Keratinocyte (primary cell): ENCODE measurements around the gene SMAD3. TPM values are rescaled to one million over a fixed set of nuclear protein-coding genes. Genes with fewer than 3 reads are reported as not detected.

Experiments used
- DNase-seq: peaks from one replicate; pipeline ENCODE4 v3.0.0-alpha.2; 2011; ENCODE audit warnings: low read depth, missing footprints, low spot score
- FAIRE-seq: peaks from 2 replicates; lab custom pipeline; 2011; peaks lifted over from hg19 to GRCh38; lab: Jason Lieb, UNC
- H2AFZ ChIP-seq: 2 replicates; pipeline ENCODE4 v1.6.0; 2012; ENCODE audit warnings: low read length, control low read depth, inconsistent platforms; ENCODE audit not compliant: control insufficient read depth
- H3K27ac ChIP-seq: 2 replicates; pipeline ENCODE4 v1.5.1; 2011; ENCODE audit warnings: low read length; ENCODE audit not compliant: control insufficient read depth, insufficient read depth
- H3K27me3 ChIP-seq: 3 replicates; pipeline ENCODE4 v1.6.0; 2011; ENCODE audit warnings: low read length; ENCODE audit not compliant: control insufficient read depth, insufficient read depth; ENCODE audit errors: extremely low read depth
- H3K36me3 ChIP-seq, 2 experiments: 2 replicates in 1 of 2; 3 replicates in 1 of 2; pipeline ENCODE4 v1.5.1; 2011; ENCODE audit warnings: low read length in 2 of 2, mild to moderate bottlenecking in 1 of 2; ENCODE audit not compliant: control insufficient read depth in 2 of 2, insufficient read depth in 2 of 2; ENCODE audit errors: extremely low read depth in 1 of 2
- H3K4me1 ChIP-seq: 3 replicates; pipeline ENCODE4 v1.5.1; 2011; ENCODE audit warnings: low read length; ENCODE audit not compliant: control insufficient read depth, insufficient read depth; ENCODE audit errors: extremely low read depth
- H3K4me2 ChIP-seq: 3 replicates; pipeline ENCODE4 v1.6.0; 2011; ENCODE audit warnings: low read depth, low read length; ENCODE audit not compliant: control insufficient read depth, insufficient read depth; ENCODE audit errors: extremely low read depth
- H3K4me3 ChIP-seq, 3 experiments: fragments of 200-600 bp in 1 of 3; sonication (generic) in 1 of 3; 2 replicates in 2 of 3; 3 replicates in 1 of 3; pipeline ENCODE4 v1.5.1; 2011 to 2016; ENCODE audit warnings: low read length in 3 of 3, mild to moderate bottlenecking in 3 of 3, control low read depth in 2 of 3, inconsistent platforms in 1 of 3, low read depth in 1 of 3, mixed read lengths in 1 of 3, mixed run types in 1 of 3, moderate library complexity in 1 of 3; ENCODE audit not compliant: control insufficient read depth in 2 of 3, insufficient read depth in 2 of 3; ENCODE audit errors: extremely low read depth in 1 of 3
- H3K79me2 ChIP-seq: 2 replicates; pipeline ENCODE4 v1.6.0; 2012; ENCODE audit warnings: low read length; ENCODE audit not compliant: control insufficient read depth, insufficient read depth
- H3K9ac ChIP-seq: 3 replicates; pipeline ENCODE4 v1.6.0; 2011; ENCODE audit warnings: low read length; ENCODE audit not compliant: control insufficient read depth, insufficient read depth; ENCODE audit errors: extremely low read depth
- H3K9me1 ChIP-seq: 3 replicates; pipeline ENCODE4 v1.6.0; 2011; ENCODE audit warnings: low read length; ENCODE audit not compliant: control insufficient read depth, insufficient read depth; ENCODE audit errors: extremely low read depth
- H3K9me3 ChIP-seq: 2 replicates; pipeline ENCODE4 v1.5.1; 2012; ENCODE audit warnings: low read depth, low read length; ENCODE audit not compliant: control insufficient read depth
- H4K20me1 ChIP-seq: 3 replicates; pipeline ENCODE4 v1.6.0; 2011; ENCODE audit warnings: low read length; ENCODE audit not compliant: control insufficient read depth, insufficient read depth; ENCODE audit errors: extremely low read depth
- EZH2 ChIP-seq: IDR thresholded peaks from one replicate; pipeline ENCODE4 v1.6.1; 2012; ENCODE audit warnings: inconsistent platforms, mild to moderate bottlenecking, low read length, moderate library complexity
- dilution Hi-C: fragments of 300-500 bp; cut with MboI; formaldehyde crosslinking; loops from one replicate; pipeline ENCODE4 v1.7.0; 2020; ENCODE audit warnings: low sequenced_read_pairs; ENCODE audit not compliant: extremely low pct_ligation_motif_present
- polyA plus RNA-seq, 5 experiments: library from polyadenylated mRNA; depleted of rRNA in 3 of 5; stranded (reverse) in 3 of 5; stranded (forward) in 1 of 5; unstranded in 1 of 5; fragments of >200 nt; gene quantifications; 1 replicate in 1 of 5; 2 replicates in 3 of 5; 3 replicates in 1 of 5; pipeline versions ENCODE4 v1.2.1 to v1.2.3, GENCODE V29; 2011 to 2012; ENCODE audit warnings: missing spikeins in 2 of 5, low read depth in 1 of 5, low replicate concordance in 1 of 5
- TF ChIP-seq, protein P1 (sequence below), 3 experiments: IDR thresholded peaks in 1 of 3; conservative IDR thresholded peaks in 1 of 3; optimal IDR thresholded peaks in 1 of 3; 2 replicates in 2 of 3; 3 replicates in 1 of 3; pipeline versions ENCODE3 to v1.5.1; 2011; ENCODE audit warnings: low read length in 3 of 3, mild to moderate bottlenecking in 3 of 3, moderate library complexity in 2 of 3, control low read depth in 1 of 3, inconsistent platforms in 1 of 3; ENCODE audit not compliant: insufficient read depth in 2 of 3; ENCODE audit errors: extremely low read depth in 1 of 3

SMAD3 gene
- polyA plus RNA-seq, 1 donor (not counting 4 experiments of a cell fraction or from before 2014, with no cell fraction given): 33.7 TPM

DNA sequence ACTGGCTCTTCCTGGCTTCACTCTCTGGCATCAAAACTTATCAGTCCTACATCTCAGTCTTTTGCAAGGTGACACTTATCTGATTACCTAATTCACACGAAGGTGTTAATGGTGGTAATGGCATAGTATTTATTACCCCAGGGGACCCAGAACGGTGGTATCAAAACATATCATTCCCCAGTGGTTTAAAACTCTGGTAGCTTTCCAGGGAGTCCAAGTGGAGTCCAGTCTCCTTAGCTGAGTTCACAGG, 41.3 kb downstream of the SMAD3 start:
- Histone ChIP-seq H3K27ac (peak overlapping the region; percentile 88), H3K27me3 (no peaks in the 10 kb centered on the region), H3K4me2 (peak overlapping the region; percentile 46), H4K20me1 (no peaks in the 10 kb centered on the region), H3K4me1 (peaks cover 72% of the 10 kb centered on the region), H2AFZ (no peak overlapping the region), H3K36me3 (peaks cover 11 to 28% of the 10 kb centered on the region in 2 experiments), H3K79me2 (peaks cover 76% of the 10 kb centered on the region), H3K9ac (peak overlapping the region; percentile 76), H3K4me3 (no peak overlapping the region), H3K9me1 (peaks cover 5% of the 10 kb centered on the region), H3K9me3 (peaks cover 2% of the 10 kb centered on the region)
- DNase-seq: no peak
- dilution Hi-C loops: no loop called here
- TF ChIP-seq EZH2: no peak
- TF ChIP-seq, protein P1, sequence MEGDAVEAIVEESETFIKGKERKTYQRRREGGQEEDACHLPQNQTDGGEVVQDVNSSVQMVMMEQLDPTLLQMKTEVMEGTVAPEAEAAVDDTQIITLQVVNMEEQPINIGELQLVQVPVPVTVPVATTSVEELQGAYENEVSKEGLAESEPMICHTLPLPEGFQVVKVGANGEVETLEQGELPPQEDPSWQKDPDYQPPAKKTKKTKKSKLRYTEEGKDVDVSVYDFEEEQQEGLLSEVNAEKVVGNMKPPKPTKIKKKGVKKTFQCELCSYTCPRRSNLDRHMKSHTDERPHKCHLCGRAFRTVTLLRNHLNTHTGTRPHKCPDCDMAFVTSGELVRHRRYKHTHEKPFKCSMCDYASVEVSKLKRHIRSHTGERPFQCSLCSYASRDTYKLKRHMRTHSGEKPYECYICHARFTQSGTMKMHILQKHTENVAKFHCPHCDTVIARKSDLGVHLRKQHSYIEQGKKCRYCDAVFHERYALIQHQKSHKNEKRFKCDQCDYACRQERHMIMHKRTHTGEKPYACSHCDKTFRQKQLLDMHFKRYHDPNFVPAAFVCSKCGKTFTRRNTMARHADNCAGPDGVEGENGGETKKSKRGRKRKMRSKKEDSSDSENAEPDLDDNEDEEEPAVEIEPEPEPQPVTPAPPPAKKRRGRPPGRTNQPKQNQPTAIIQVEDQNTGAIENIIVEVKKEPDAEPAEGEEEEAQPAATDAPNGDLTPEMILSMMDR (optimal IDR thresholded peaks at IDR 0.05 in 1 of 3, IDR thresholded peaks at IDR 0.05 in 1 of 3, conservative IDR thresholded peaks at IDR 0.05 in 1 of 3; ENCODE audit: extremely low read depth in 1 of 3, insufficient read depth in 2 of 3, low read length in 3 of 3): no peak
- no peak for FAIRE-seq

DNA sequence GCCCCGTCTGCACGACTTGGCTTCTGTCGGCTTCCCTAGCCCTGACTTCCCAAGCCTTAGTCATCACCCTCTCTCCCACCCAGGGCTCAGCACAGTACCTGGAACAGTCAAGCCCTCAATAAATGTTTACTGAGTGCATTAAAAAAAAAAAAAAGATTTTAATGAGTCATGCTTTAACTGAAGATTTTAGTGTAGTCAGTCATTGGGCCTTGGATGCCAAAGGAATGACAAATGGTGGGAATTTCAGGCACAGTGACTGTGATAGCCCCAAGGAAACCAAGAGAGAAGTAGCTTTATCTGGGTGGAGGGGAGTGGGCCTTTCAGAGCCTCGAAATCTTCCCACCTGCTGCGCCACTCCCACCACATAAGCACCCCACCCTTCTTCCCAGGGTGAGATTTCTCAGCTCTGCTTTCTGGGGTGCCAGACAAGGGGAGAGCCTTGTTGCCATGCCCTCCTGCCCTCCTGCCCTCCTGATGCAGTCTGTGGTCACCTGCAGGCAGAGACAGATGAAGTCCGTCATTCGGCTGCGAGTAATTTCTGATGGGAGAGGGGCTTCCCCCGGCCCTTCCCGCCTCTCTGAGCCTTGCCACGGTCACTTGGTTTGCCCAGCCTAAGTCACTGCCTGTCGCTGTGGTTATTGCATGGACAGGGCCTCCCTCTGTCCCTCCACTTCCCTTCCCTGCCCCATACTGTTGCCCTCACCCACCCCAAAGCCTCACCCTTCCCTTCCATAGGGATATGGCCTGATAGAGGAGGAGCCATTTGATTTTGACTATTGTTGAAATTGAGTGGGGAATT, 41.8 kb downstream of the SMAD3 start:
- FAIRE-seq: no peak
- TF ChIP-seq, protein P1 (optimal IDR thresholded peaks at IDR 0.05 in 1 of 3, IDR thresholded peaks at IDR 0.05 in 1 of 3, conservative IDR thresholded peaks at IDR 0.05 in 1 of 3; ENCODE audit: extremely low read depth in 1 of 3, insufficient read depth in 2 of 3, low read length in 3 of 3): no peak
- TF ChIP-seq EZH2: no peak
- Histone ChIP-seq H3K27me3 (no peaks in the 10 kb centered on the region), H3K4me2 (peak overlapping the region; percentile 46), H3K9ac (peak overlapping the region; percentile 76), H3K36me3 (peaks cover 11 to 28% of the 10 kb centered on the region in 2 experiments), H2AFZ (no peak overlapping the region), H3K79me2 (peaks cover 74% of the 10 kb centered on the region), H3K9me1 (peaks cover 5% of the 10 kb centered on the region), H3K4me3 (peak overlapping the region in 1 of 3 experiments; percentile 8), H3K4me1 (peaks cover 67% of the 10 kb centered on the region), H4K20me1 (no peaks in the 10 kb centered on the region), H3K9me3 (peaks cover 2% of the 10 kb centered on the region), H3K27ac (peak overlapping the region; percentile 88)
- DNase-seq: peak; percentile 88
- dilution Hi-C loops: no loop called here
